K562 (cell line): Measurements from ENCODE around the gene PRMT2. TPM values are rescaled to one million over a fixed set of nuclear protein-coding genes. Genes with fewer than 3 reads are reported as not detected.

Source experiments
- ATAC-seq: fragments of 200-7000 bp; cut with Tn5 transposase; 3 replicates; pipeline ENCODE4 v1.9.1; 2020; ENCODE audit warnings: moderate library complexity
- BruUV-seq: library from RNA; stranded (reverse); fragments of 400-500 nt; replicated peaks from 2 replicates; lab custom pipeline; 2021; lab: Mats Ljungman, UMichigan
- CTCF ChIA-PET: fragments of 300-600 bp; formaldehyde crosslinking; extraction: SDS; loops from one replicate; lab custom pipeline; 2021; ENCODE audit warnings: low intra/inter-chr PET ratio; lab: Yijun Ruan, JAX
- POLR2A ChIA-PET: fragments of 300-600, 350-650 bp; sonication (Branson Sonifier 250); formaldehyde crosslinking; extraction: SDS; loops from one replicate; lab custom pipeline; 2021; ENCODE audit warnings: antibody characterized with exemption, inconsistent platforms; lab: Yijun Ruan, JAX
- DNase-seq, 4 experiments: peaks; one replicate each; pipeline versions ENCODE4 v3.0.0 to v3.0.0-alpha.2; 2011 to 2018; ENCODE audit warnings: low spot score in 3 of 4, mixed read lengths in 3 of 4; ENCODE audit errors: extremely low read depth in 1 of 4
- FAIRE-seq: peaks from 2 replicates; lab custom pipeline; 2011; peaks lifted over from hg19 to GRCh38; lab: Jason Lieb, UNC
- H2AFZ ChIP-seq: 2 replicates; pipeline ENCODE4 v1.6.0; 2011; ENCODE audit warnings: low read depth, low read length, control low read depth, inconsistent platforms
- H3K27ac ChIP-seq: fragments of 200-600 bp; 3 replicates; pipeline ENCODE4 v1.8.0; 2011; ENCODE audit warnings: low read depth, mild to moderate bottlenecking, control low read depth, inconsistent platforms, low read length, moderate library complexity, mixed read lengths; ENCODE audit errors: extremely low read depth
- H3K27me3 ChIP-seq, 2 experiments: fragments of 300-600 bp in 1 of 2; 2 replicates in 1 of 2; 3 replicates in 1 of 2; pipeline versions ENCODE4 v1.6.0 to v1.8.0; 2011; ENCODE audit warnings: inconsistent platforms in 2 of 2, low read length in 2 of 2, mild to moderate bottlenecking in 1 of 2, mixed read lengths in 1 of 2, moderate library complexity in 1 of 2; ENCODE audit not compliant: control insufficient read depth in 2 of 2, insufficient read depth in 2 of 2
- H3K36me3 ChIP-seq: fragments of 300-600 bp; 3 replicates; pipeline ENCODE4 v1.8.0; 2011; ENCODE audit warnings: mild to moderate bottlenecking, low read length, inconsistent platforms; ENCODE audit not compliant: control insufficient read depth, insufficient read depth
- H3K4me1 ChIP-seq, 2 experiments: fragments of 200-600 bp in 1 of 2; replicated peaks in 1 of 2; 2 replicates in 1 of 2; 3 replicates in 1 of 2; pipeline versions ENCODE4 v1.5.1 to v1.8.0; 2011; ENCODE audit warnings: inconsistent platforms in 2 of 2, low read length in 2 of 2, mild to moderate bottlenecking in 1 of 2, mixed read lengths in 1 of 2, moderate library complexity in 1 of 2; ENCODE audit not compliant: control insufficient read depth in 2 of 2, insufficient read depth in 2 of 2
- H3K4me2 ChIP-seq: 2 replicates; pipeline ENCODE4 v1.6.1; 2011; ENCODE audit warnings: low read length, control low read depth, inconsistent platforms, mixed read lengths; ENCODE audit not compliant: insufficient read depth
- H3K4me3 ChIP-seq: fragments of 200-600 bp; sonication (generic), shearing (Covaris generic); 2 replicates; pipeline ENCODE4 v1.5.1; 2016; ENCODE audit warnings: control low read depth, inconsistent platforms
- H3K79me2 ChIP-seq: fragments of 200-600 bp; 3 replicates; pipeline ENCODE4 v1.8.0; 2011; ENCODE audit warnings: low read length, inconsistent platforms; ENCODE audit not compliant: control insufficient read depth, insufficient read depth
- H3K9ac ChIP-seq, 2 experiments: 2 replicates each; pipeline versions ENCODE4 v1.6.0 to v1.6.1; 2011; ENCODE audit warnings: low read depth in 2 of 2, low read length in 2 of 2, control low read depth in 1 of 2, inconsistent platforms in 1 of 2, mild to moderate bottlenecking in 1 of 2, mixed read lengths in 1 of 2; ENCODE audit not compliant: insufficient read depth in 1 of 2
- H3K9me1 ChIP-seq: one replicate; pipeline ENCODE4 v1.6.0; 2011; ENCODE audit warnings: inconsistent platforms, mild to moderate bottlenecking, low read length, moderate library complexity; ENCODE audit not compliant: control insufficient read depth, insufficient read depth
- H3K9me3 ChIP-seq: replicated peaks from 2 replicates; pipeline ENCODE4 v1.5.1; 2011; ENCODE audit warnings: low read depth, low read length, inconsistent platforms; ENCODE audit not compliant: control insufficient read depth, insufficient read depth
- H4K20me1 ChIP-seq: replicated peaks from 2 replicates; pipeline ENCODE4 v1.6.1; 2011; ENCODE audit warnings: low read length, inconsistent platforms, mixed read lengths; ENCODE audit not compliant: control insufficient read depth, insufficient read depth
- HES1 ChIP-seq: fragments of 450-650 bp; IDR thresholded peaks from 2 replicates; pipeline ENCODE4 v1.6.1; 2016; ENCODE audit warnings: low read depth, mild to moderate bottlenecking, moderate library complexity
- KLF10 ChIP-seq: fragments of 250-450 bp; sonication (Bioruptor Pico); IDR thresholded peaks from 2 replicates; pipeline ENCODE4 v1.6.1; 2021; ENCODE audit warnings: matching md5 sums
- POLR2G ChIP-seq: fragments of 200-400 bp; formaldehyde crosslinking; IDR thresholded peaks from 2 replicates; pipeline ENCODE4 v1.6.1; 2017; ENCODE audit warnings: low read depth, mild to moderate bottlenecking, antibody characterized with exemption, low read length, moderate library complexity
- WGBS: fragments of 100-300 bp; shearing (Covaris generic); methylation state at CpG from one replicate; pipeline ENCODE4 v1.1.6; 2016; ENCODE audit warnings: low coverage, mixed read lengths; ENCODE audit not compliant: insufficient coverage; ENCODE audit errors: missing lambda C conversion rate; 5-methylcytosine and 5-hydroxymethylcytosine counted together
- in situ Hi-C: fragments of 300-500 bp; cut with MboI; formaldehyde crosslinking; loops from 4 replicates; pipeline ENCODE4 v1.15.0; 2018; ENCODE audit warnings: inconsistent platforms, mixed read lengths
- intact Hi-C: fragments of 100-400 bp; cut with micrococcal nuclease; formaldehyde crosslinking; loops from 2 replicates; pipeline ENCODE4 v1.14.2; 2022
- polyA plus RNA-seq, 8 experiments: library from polyadenylated mRNA; depleted of rRNA in 4 of 8; stranded (reverse) in 5 of 8; unstranded in 3 of 8; fragments of >200 nt; fragmentation: Nextera tagmentation in 2 of 8; fragmentation: Illumina TruSeq in 1 of 8; extraction: Ambion mirVana in 2 of 8; extraction: Trizol in 1 of 8; gene quantifications; 2 replicates each; pipeline versions ENCODE4 v1.2.1 to v1.2.3, GENCODE V29; 2011 to 2014; ENCODE audit warnings: inconsistent platforms in 1 of 8, missing spikeins in 1 of 8
- total RNA-seq, 7 experiments: library from RNA; depleted of rRNA in 6 of 7; stranded (reverse); fragments of >200 nt in 6 of 7; fragmentation: Illumina TruSeq in 2 of 7; extraction: Trizol in 2 of 7; gene quantifications; 2 replicates each; pipeline versions ENCODE4 v1.2.1 to v1.2.3, GENCODE V29; 2011 to 2021; ENCODE audit warnings: low replicate concordance in 1 of 7

PRMT2 gene
- total and polyA plus RNA-seq, 9 of the 15 experiments (the other 6 are each of a cell fraction or from before 2014, with no cell fraction given), result 37.2 to 85.7 (median 59.3) TPM

DNA sequence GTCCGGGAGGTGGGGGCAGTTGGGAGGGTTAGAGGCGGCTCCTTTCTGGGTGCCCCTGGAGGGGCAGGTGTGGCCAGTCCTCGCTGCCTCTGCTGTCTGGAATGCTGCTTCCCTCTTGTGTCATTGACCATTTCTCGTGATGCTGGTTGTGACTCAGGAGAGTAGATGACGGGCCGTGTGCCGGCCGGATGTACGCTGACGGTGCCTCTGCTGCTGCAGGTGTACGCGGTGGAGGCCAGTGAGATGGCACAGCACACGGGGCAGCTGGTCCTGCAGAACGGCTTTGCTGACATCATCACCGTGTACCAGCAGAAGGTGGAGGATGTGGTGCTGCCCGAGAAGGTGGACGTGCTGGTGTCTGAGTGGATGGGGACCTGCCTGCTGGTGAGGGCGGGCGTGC lies 13.9 kb downstream of the PRMT2 start:
- no peak for DNase-seq
- in situ Hi-C loops, result no loop called here
- WGBS, result 95% methylated on average over 13 of the region's 19 CpGs
- Histone ChIP-seq H3K79me2 (no peaks in the 10 kb centered on the region), H3K9ac (no peak overlapping the region), H3K27ac (no peak overlapping the region), H2AFZ (no peak overlapping the region), H3K27me3 (no peaks in the 10 kb centered on the region), H3K36me3 (peaks cover 81% of the 10 kb centered on the region), H3K4me2 (no peak overlapping the region)
- TF ChIP-seq HES1 (no peak), POLR2G (0 out of 2 replicates have a peak, but pooled peaks have one; percentile 28)
- TF ChIP-seq, all 486 proteins: peak for 1
- H3K4me3 ChIP-seq, result no peak overlapping the region
- no peaks in the 10 kb centered on the region for H3K4me1 ChIP-seq
- POLR2A ChIA-PET, result no interaction called here
- H4K20me1 ChIP-seq, result no peaks in the 10 kb centered on the region
- ATAC-seq (no peak), FAIRE-seq (no peak)
- no TSS peak for BruUV-seq
- H3K9me1 ChIP-seq, result no peaks in the 10 kb centered on the region
- H3K9me3 ChIP-seq, result peaks cover 2% of the 10 kb centered on the region; the same call in 1 of the 2 replicates
- intact Hi-C loops, result no loop called here
- CTCF ChIA-PET, result no interaction called here

DNA sequence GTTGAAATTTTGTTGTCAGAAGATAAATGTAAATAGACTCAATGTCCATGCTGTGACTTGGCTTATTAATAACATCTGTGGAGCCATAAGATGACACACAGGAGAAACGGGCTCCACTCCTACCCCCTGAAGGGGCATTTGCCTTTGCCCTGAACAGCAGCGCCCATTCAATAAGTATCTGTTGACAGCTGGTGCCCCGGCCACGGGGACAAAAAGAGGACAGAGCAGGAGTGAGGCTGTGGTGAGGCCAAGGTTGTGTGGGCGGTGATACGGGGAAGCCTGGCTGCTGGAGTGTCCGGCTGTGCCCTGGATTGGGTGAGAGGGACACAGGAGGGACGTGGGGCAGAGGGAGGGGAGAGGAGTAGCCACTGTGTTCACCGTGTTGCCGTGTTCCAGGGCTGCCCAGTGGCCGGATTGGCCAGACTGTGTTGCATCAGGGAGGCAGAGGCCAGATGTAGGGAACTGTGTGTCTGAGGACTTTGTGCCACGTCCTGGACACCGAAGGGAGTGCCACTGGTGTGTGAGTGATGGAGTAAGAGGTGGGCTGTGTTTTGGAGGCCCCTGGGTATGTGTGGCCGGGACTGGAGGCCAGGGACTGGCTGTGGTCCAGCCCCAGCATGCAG lies 15.1 kb downstream of the PRMT2 start:
- Histone ChIP-seq H3K4me1 (no peaks in the 10 kb centered on the region), H3K9me3 (peaks cover 9% of the 10 kb centered on the region; the same call in 1 of the 2 replicates), H3K9ac (peak overlapping the region in 1 of 2 experiments; percentile 40; a peak in 1 of 4 replicates), H4K20me1 (no peaks in the 10 kb centered on the region), H3K9me1 (no peaks in the 10 kb centered on the region), H3K4me2 (no peak overlapping the region), H3K27me3 (no peaks in the 10 kb centered on the region), H3K4me3 (no peak overlapping the region), H2AFZ (no peak overlapping the region), H3K27ac (no peak overlapping the region), H3K36me3 (peaks cover 79% of the 10 kb centered on the region), H3K79me2 (no peaks in the 10 kb centered on the region)
- FAIRE-seq, result no peak
- ChIA-PET POLR2A (interaction anchor here (0.9 kb wide), 1 partner anchor 15 kb away, joined by 5 read pairs; no protein-coding TSS in a partner anchor), CTCF (no interaction called here)
- 91% methylated on average over 14 of the region's 14 CpGs for WGBS
- intact Hi-C loops (no loop called here), in situ Hi-C loops (no loop called here)
- no peak for TF ChIP-seq KLF10
- BruUV-seq, result no TSS peak
- ATAC-seq, result no peak
- no peak for DNase-seq
